Fibroblast of gingiva (primary cell): ENCODE measurements around the gene CYS1.
"Not testable (repeated sequence)": the region's sequence is repeated elsewhere in the genome, so short reads cannot be mapped to it uniquely, and the experiment has no call there.

Source experiments
- DNase-seq: peaks from one replicate; pipeline ENCODE4 v3.0.0-alpha.2; 2011; ENCODE audit warnings: low read depth

The CYS1 gene

DNA sequence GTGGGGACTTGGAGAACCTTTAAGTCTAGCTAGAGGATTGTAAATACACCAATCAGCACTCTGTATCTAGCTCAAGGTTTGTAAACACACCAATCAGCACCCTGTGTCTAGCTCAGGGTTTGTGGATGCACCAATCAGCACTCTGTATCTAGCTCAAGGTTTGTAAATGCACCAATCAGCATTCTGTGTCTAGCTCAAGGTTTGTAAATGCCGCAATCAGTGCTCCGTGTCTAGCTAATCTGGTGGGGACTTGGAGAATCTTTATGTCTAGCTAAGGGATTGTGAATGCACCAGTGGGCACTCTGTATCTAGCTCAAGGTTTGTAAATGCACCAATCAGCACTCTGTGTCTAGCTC, 11.7 kb upstream of the CYS1 start:
- not testable (repeated sequence) for DNase-seq

GRCh38 chr2:10091182-10091888, 11.1 kb upstream of the CYS1 start:
- DNase-seq, result no peak

GRCh38 chr2:10089565-10090190, 9.5 kb upstream of the CYS1 start:
- DNase-seq, result no peak

GRCh38 chr2:10087360-10087759, 7.1 kb upstream of the CYS1 start:
- DNase-seq, result no peak

- DNase-seq, result no peak
Observed at GRCh38 chr2:10086950-10087349, 6.7 kb upstream of the CYS1 start.

DNA sequence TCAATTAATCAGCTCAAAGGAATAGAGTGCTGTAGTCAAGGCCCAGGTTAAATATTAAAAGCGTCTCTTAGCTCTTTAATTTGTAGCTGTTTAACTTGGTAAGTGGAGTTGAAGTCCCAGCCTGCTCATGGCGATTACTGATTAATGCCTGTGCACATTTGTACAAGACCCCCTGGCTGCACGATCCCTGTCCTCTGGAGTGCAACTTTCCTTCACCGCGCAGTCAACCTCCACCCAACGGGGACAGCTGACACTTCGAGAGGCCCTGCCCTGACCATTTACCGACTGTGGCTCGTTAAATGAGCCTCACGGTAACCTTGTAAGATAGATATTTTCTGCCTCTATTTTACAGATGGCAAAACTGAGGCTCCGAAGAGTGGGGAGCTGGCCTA, 5.5 kb upstream of the CYS1 start:
- DNase-seq, result no peak

GRCh38 chr2:10085043-10085667, 4.9 kb upstream of the CYS1 start:
- no peak for DNase-seq

GRCh38 chr2:10084223-10084865, 4.1 kb upstream of the CYS1 start:
- DNase-seq, result no peak

GRCh38 chr2:10083692-10084211, 3.5 kb upstream of the CYS1 start:
- DNase-seq, result no peak

DNA sequence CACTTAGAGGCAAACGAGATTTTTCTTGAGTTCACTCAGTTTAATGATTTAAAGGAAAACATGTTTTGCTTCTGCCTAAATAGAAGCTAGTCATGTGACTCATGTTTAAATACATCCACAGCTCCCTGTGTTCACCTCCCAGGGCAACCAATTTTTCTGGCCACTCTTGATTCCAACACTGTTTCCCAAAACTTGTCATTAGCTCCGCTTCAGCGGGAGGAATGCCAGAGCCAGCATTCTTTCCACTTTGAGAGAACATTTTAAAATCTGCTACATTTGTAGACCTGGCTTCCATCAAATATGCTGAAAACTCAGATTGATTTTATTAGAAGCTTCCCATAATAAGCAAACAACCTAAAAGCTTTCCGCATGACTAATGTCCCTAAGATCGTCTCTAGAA, 2.8 kb upstream of the CYS1 start:
- no peak for DNase-seq

DNA sequence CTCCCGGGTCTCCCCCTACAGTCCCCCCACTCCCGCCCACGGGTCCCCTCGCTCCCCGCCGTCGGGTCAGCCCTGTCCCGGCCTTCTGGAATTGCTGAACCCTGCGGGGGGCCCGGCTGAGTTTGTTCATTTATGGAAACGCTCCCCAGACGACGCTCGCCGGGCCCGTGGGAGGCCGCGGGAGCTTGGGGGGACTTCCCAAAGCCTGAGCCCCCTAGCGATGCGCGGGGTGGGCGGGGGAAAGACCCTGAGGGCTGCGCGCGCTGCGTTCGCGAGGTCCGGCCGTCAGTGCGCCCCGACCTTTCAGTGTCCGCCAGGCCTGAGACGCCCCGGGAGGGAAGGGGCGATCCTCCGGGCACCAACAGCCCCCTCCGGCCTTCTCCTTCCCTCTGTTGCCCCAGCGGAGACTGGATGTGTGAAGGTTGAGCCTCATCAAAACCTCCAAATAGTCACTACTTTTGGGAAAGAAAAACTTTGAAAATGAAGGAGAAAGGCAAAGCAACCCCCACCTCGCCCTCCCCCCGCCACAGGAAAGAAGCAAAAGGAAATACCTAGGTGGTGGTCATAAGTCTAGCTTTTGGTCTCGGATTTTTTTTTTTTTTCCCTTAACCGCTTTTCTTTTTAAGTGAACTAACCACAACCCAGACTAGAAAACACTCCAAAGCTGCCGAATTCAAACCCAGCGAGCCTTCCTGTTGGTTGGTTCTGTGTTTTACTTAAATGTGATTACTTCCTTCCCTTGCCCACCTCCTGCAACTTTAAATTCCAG, 509 bp upstream of the CYS1 start:
- no peak for DNase-seq

DNA sequence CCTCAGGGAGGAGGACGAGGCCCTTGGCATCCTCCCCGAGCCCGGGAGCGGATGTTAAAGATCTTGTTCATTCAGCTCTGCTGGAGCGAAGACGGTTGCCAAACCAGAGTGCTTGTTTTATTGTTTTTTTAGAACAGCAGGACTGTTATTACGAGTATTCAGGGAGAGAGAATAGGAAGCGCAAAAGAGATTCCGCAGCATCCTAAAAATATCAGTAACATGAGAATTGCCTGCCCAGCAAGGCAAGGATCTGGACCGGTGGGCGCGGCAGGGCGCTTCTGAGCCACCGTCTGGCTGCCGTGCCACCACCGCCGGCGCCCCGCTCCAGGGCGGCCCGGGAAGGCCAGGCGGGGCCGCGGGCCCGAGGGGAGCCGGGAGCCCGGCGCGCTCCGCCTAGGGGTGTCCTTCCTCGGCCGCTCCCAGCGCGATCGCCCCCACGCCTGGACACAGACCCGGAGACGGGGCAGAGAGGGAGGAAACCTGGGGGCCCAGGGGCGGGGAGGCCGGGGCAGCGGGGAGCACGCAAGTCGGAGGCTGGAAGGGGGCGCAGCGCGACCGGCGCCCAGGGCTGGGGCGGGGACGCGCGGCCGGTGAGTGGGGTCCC, 843 bp downstream of the CYS1 start:
- DNase-seq, result peak; percentile 65

GRCh38 chr2:10078704-10079265, 1.4 kb downstream of the CYS1 start:
- DNase-seq, result no peak

DNA sequence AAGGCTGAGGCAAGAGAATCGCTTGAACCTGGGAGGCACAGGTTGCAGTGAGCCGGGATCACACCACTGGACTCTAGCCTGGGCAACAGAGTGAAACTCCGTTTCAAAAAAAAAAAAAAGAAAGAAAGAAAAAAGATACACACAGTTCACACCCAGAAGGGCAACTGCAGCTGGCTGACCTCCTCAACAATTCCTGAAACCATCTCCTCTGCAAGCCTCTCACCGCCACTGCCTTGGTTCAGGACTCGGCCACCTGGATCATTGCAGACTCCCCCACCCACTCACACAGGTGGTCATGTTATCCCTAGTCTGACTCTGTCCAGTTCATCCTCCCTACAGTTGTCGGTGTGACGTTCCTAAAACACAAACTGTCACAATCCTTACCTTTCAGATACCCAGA, 2.2 kb downstream of the CYS1 start:
- DNase-seq, result no peak

- DNase-seq, result no peak
Observed at GRCh38 chr2:10076988-10077527, 3.2 kb downstream of the CYS1 start.

- DNase-seq, result no peak
Observed at GRCh38 chr2:10076511-10076910, 3.7 kb downstream of the CYS1 start.

DNA sequence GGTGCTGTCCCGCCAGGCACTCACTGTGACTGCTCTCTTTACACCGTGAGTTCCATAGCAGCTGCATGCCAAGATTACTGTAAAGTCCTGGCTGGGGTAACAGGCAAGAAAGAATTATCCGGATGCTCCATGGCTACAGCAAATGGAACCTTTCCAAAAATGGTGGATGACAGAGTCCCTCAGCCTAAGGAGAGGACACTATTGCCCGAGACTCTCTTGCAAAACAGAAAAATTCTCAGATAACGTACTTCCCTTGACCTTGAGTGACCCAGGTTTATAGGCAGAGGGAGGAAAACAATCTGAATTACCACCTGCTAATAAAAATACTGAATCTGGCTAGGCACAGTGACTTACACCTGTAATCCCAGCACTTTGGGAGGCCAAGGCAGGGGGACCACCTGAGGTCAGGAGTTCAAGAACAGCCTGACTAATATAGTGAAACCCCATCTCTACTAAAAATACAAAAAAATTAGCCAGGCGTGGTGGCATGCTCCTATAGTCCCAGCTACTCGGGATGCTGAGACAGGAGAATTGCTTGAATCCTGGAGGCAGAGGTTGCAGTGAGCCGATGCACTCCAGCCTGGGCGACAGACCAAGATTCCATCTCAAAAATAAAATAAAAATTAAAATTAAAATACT, 4.5 kb downstream of the CYS1 start:
- DNase-seq, result no peak

- no peak for DNase-seq
Observed at GRCh38 chr2:10075101-10075500, 5.1 kb downstream of the CYS1 start.

DNA sequence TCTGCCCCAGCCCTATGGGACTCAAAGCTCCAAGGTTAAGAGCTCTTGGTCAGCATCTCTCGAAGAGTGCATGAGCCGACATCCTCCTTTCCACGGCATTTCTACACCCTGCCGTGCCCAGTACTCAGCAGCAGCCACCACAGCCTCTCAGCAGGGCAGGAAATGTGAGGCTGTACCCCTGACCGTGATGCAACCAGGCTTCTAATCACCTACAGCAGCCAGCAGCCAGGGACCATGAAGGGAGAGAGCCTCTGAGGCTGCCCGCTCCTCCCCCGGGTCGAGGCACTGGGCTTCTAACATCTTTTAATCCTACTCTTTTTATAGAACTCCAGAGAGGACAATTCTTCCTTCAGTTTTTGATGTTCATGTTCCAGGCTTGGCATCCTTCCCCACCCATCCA, 6.5 kb downstream of the CYS1 start:
- DNase-seq, result no peak

GRCh38 chr2:10072656-10073480, 7.3 kb downstream of the CYS1 start:
- DNase-seq, result peak; percentile 76
